Upper lobe of left lung (tissue), 4 donors: ENCODE data around the gene HEATR5B.

ENCODE experiments used
- CTCF ChIP-seq, 6 experiments: fragments of 450-650 bp in 4 of 6; fragments of 200-600 bp in 2 of 6; sonication (generic) in 2 of 6; IDR thresholded peaks; one replicate each; pipeline ENCODE4 v1.5.1; 2016 to 2019; ENCODE audit warnings: antibody characterized with exemption in 6 of 6
- EP300 ChIP-seq, 4 donors: sonication (generic); formaldehyde crosslinking; IDR thresholded peaks; one replicate each; pipeline ENCODE4 v1.5.1; 2017; ENCODE audit warnings: antibody characterized with exemption in 4 of 4, control low read depth in 2 of 4
- POLR2A ChIP-seq, 4 donors: fragments of 450-650 bp; IDR thresholded peaks; one replicate each; pipeline ENCODE4 v1.5.1; 2016 to 2017; ENCODE audit warnings: antibody characterized with exemption in 4 of 4, mild to moderate bottlenecking in 2 of 4
- POLR2AphosphoS5 ChIP-seq, 2 donors: sonication (generic); formaldehyde crosslinking; IDR thresholded peaks; one replicate each; pipeline ENCODE4 v1.5.1; 2017; ENCODE audit warnings: antibody characterized with exemption in 2 of 2

- TF ChIP-seq POLR2A (IDR thresholded peaks at IDR 0.05) (no peak), CTCF (IDR thresholded peaks at IDR 0.05) (no peak), POLR2AphosphoS5 (IDR thresholded peaks at IDR 0.05) (no peak), EP300 (IDR thresholded peaks at IDR 0.05) (no peak)
Measured at GRCh38 chr2:37080266-37080665, 3.9 kb downstream of the HEATR5B start.
